GM21528 (cell line): ENCODE measurements around the gene HCST.
"Not testable (repeated sequence)": the region's sequence is repeated elsewhere in the genome, so short reads cannot be mapped to it uniquely, and the experiment has no call there.

Experiments
- ATAC-seq: cut with Tn5 transposase; IDR thresholded peaks from one replicate; pipeline ENCODE4 v1.9.1; 2021; ENCODE audit warnings: mild to moderate bottlenecking, moderate library complexity; ENCODE audit not compliant: unreplicated experiment, low FRiP score

The HCST gene

DNA sequence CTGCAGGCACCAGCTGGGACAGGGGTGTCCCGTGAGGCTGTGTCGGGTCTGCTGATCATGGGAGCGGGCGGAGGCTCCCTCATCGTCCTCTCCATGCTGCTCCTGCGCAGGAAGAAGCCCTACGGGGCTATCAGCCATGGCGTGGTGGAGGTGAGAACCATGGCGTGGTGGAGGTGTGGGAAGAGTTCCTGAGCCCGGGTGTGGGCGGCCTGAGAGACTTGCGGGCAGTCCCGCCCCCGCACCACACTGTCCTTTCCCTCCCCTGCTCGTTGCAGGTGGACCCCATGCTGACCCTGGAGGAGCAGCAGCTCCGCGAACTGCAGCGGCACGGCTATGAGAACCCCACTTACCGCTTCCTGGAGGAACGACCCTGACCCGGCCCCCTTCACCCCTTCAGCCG, 23.3 kb upstream of the HCST start:
- ATAC-seq = no peak

DNA sequence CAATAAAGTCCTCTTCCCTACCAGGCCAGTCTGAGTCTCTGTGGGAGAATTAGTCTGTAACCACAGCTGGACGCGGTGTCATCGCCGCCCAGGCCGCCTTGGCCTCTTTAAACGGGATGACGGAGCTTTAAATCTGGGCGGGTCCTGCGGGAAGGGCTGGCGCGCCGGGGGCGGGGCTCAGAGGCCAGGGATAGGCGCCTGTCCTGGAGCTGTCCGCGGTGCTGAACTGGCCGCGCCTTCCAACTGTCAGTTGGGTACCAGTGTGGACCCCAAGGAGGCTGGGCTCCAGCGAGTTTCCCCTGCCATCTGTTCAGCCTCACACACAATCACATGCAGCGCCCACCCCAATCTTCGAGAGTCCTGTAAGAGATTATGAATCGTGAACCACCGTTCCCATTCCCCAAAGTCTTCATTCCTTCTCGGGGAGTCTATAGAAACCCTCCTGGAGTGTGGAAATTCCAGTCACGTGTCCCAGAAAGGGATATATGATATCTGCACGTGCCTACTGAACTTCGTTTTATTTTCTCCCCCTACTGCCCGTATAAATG, 22.5 kb upstream of the HCST start:
- no peak for ATAC-seq

DNA sequence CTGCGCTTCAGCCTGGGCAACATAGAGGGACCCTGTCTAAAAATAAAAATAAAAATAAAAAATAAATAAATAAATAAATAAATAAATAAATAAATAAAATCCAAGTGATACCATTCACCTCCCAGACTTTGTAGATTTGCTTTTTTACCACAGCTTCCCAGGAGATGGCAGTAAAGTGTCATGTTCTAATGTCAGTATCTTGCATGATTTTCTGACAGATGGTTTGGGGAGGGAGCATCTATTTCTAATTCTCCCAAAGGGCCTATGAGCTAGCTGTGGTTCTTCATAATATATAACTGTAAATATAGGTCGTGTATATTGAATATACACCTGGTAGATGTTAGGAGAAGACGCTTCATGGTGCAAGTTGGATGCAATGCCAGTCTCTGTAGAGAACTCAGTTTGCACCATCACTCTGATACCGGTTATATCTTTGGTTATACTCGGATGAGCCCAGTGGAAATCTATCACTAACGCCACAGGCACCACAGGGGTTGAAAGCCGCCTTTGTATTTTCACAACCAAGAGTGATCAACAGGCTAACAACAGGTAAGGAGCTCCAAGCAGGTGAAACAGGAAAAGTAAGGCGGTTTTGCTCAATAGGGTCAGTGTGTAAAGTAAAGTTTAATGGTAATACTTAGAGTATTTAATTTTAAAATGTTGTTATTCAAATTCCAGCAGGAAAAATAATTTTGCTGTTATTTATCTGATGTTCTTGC, 20.1 kb upstream of the HCST start:
- no peak for ATAC-seq

DNA sequence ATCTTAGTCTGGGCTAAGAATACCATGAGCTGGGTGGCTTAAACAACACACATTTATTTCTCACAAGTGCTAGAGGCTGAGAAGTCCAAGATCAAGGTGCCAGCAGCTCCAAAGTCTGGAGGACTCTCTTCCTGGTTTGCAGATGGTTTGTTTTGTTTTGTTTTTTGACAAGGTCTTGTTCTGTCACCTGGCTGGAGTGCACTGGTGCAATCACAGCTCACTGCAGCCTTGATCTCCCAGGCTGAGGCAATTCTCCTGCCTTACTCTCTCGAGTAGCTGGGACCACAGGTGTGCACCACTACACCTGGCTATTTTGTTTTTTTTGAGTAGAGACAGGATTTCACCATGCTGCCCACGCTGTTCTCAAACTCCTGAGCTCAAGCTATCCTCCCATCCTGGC, 18.4 kb upstream of the HCST start:
- no peak for ATAC-seq

DNA sequence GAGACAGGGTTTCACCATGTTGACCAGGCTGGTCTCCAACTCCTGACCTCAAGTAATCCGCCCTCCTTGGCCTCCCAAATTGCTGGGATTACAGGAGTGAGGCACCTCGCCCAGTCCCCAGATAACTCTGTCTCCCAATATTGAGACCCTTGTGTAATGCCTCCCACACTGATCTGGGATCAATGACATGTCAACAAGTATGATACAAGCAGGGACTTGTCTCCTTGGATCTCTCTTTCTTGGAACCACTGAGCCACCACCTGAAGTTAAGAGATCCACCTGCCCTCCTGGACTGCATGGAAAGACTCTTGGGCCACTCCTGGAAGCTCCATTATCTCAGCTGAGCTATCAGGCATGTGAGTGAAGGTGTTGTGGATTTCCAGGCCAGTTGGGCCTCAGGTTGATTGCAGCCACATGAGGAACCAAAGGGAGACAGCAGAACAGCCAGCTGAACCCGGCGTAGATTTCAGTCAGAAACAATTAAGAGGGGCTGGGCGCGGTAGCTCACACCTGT, 17.0 kb upstream of the HCST start:
- ATAC-seq = no peak

DNA sequence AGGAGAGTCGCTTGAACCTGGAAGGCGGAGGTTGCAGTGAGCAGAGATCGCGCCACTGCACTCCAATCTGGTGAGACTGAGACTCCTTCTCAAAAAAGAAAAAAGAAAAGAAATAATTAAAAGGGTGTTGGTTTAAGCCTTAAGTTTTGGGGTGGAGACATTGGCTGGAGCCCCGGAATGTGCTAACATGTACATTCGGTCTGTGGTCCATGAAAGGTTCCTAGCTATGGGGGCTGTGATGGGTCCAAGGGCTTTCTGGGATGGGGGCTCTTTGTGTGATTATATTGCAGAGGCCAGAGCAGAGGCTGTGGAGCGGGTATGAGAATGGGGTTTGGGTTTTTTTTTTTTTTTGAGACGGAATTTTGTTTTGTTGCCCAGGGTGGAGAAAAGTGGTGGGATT, 16.4 kb upstream of the HCST start:
- ATAC-seq = no peak

DNA sequence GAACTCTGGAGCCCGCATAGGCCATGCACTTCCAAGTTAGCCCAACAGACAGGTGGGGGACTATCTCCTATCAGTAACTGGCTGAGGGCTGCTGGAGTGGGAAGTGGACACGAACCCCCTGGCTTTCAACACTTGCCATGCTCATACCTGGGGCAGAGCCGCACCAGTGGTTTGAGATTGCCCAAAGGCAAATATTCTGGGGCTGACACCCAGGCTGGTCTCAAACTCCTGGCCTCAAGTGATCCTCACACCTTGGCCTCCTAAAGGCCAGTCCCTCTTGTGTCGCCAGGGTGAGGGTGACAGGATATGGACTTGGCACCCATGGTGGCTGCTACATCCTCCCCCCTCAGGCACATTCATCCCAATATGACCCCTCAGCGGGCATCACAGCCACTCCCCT, 15.1 kb upstream of the HCST start:
- ATAC-seq = no peak

DNA sequence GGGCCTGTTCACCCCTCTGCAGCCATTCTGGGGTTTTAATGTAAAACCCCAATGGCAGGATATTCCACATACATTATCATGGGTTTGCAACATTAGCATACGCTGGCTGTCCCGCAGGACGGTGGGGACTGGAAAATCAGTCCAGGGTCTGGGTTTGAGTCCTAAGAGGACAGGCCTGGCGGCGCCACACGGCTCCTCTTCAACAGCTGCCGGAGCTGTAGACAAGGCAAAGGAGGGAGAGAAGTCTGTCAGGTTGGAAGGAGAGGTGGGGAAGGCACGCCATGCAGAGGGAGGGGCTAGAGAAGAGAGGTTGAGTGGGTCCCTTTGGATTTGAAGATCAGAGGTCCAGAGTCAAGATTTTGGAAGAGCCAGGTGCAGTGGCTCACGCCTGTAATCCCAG, 13.9 kb upstream of the HCST start:
- no peak for ATAC-seq

DNA sequence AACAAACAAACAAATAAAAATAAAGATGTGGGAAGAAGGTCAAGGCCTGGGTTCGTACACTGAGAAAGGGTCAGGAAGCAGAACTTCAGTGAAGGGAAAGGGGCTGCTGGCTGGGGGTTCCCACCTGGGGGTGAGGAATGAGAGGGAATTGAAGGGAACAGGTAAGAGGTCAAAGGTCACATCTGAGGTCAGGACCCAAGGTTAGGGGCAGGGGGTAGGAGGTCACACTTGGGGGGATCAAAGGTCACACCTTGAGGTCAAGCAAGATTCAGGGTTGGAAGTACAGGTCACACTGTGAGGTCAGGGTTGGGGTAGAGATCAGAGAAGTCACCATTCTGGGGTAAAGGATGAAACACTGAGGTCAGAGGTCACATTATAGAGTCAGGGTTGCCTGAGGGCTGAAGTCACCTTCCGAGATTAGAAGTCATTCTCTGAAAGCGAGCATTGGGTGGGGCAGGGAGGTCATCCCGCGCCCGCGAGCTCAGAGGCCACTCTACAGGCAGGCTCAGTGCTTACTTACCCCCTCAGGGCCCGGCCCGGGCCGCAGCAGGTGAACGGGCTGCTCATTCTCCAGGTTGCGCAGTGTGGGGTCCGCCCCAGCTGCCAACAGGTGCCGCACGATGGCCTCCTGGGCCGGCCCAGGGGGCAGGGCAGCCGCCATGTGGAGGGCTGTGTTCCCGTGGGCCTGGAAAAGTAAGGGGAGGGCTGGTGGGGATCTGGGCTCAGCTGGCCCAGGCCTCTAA, 12.8 kb upstream of the HCST start:
- ATAC-seq = no peak

DNA sequence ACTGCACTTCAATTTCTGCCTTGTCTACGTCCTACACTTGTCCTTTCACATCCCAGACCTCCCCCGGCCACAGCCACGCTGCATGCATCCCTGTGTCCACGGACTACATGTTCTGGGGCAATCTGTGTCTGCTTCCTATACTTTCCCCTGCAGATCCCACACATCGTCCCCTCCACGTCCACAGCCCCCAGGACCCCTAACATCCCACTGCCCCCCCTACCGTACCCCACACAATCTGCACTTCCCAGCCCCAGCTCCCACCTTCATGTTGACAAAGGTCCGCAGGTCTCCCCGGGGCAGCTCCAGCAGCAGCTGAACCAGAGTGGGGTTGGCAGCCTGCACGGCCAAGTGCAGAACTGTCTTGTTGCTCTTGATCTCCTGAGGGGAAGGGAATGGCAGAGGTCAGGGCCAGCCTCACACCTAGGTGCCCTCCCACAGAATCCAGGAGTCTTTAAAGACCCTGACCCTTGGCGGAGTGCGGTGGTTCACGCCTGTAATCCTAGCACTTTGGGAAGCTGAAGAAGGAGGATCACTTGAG, 12.1 kb upstream of the HCST start:
- no peak for ATAC-seq

DNA sequence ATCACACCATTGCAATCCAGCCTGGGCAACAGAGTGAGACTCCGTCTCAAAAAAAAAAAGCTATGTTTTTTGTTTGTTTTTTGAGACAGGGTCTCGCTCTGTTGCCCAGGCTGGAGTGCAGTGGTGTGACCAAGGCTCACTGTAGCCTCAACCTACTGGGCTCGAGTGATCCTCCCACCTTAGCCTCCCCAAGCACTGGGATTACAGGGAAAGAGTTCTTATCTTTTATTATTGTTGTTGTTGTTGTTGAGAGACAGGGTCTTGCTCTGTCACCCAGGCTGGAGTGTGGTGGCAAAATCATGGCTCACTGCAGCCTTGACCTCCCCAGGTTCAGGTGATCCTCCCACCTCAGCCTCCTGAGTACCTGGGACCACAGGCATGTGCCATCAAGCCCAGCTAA, 10.5 kb upstream of the HCST start:
- ATAC-seq = not testable (repeated sequence)

DNA sequence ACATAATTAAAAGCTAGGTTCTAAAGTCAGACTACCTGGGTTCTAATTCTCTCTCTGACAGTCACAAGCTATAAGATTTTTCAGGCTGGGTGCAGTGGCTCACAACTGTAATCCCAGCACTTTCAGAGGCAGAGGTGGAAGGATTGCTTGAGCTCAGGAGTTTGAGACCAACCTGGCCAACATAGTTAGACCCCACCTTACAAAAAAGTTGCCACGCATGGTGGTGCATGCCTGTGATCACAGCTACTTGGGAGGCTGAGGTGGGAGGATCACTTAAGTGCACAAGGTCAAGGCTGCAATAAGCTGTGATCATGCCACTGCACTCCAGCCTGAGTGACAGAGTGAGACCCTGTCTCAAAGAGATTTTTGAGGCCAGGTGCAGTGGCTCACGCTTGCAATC, 8.0 kb upstream of the HCST start:
- no peak for ATAC-seq

DNA sequence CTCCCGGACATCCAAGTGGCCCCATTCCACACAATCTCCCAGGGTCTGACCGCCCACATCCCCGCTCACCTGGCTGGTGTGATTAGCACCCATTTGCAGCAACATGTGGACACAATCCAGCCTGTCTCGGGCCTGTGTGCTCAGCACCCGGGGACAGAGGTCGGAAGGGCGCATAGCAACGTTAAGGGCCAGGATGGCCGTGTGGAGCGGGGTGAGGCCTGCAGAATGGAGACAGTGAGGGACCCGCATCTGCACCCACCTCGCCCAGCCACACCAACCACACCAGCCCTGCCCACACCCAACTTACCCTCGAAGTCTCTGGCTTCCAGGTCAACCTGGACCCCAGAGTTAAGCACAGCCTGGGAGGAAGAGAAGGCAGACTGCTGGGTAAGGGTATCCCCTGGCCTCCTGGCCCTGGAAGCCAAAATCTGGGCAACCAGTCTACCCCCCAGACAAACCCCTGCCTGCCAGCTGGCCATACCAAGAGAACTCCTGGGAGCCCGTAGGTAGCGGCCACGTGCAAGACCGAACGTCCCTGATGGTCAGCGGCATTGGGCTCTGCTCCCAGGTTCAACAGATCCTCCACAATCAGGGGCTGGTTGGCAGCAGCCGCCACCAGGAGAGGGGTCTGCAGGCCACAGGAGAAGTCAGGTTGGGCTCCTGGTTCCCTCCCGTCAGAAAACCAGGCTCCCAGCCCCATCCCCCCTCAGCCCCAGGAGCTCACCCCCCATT, 6.3 kb upstream of the HCST start:
- no peak for ATAC-seq

DNA sequence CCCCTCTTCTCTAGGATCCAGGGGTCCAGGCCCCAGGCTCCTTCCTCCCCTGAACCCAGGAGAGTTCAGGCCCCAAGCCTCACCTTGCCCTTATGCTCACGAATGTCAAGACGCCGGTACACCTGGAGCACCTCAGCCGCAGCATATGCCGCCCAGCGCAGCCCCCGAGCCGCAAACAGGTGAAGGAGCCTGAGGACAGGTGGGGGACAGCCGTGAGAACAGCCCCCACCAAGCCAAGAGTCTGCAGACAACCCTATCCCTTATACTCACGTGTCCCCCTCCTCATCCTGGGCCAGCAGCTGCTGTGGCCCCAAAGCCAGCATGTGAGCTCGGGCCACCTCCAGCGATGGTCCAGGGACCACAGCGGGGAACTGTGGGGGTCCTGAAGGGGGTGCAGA, 5.7 kb upstream of the HCST start:
- no peak for ATAC-seq

DNA sequence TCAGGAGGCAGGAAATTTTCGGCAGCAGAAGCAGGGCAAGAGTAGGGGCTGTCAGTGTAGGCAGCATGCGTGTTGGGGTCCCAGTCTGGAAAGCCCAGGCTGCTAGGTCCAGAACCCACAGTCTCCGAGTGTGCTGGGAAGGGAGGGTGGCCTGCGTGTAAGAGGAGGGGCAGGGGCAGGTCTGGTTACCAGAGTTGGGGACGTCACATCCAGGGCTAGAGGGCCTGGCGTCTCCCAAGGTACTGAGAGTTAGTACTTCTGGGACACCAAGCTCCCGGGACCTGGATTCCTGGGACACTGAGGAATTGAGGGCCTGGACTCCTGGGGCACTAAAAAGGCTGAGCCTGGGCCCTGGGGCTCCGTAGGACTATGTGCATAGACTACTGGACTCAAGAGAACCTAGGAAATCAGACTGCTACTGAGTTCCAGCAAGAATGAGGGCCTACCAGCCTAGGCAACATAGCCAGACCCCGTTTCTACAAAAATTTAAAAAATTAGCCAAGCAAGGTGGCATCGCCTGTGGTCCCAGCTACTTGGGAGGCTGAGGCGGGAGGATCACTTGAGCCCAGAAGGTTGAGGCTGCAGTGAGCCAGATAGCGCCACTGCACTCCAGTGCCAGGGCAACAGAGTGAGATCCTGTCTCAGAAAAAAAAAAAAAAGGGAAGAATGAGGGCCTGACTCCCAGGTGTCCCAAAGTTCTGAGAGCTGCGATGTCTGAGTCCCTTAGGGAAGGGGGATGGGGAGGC, 4.5 kb upstream of the HCST start:
- ATAC-seq = no peak

DNA sequence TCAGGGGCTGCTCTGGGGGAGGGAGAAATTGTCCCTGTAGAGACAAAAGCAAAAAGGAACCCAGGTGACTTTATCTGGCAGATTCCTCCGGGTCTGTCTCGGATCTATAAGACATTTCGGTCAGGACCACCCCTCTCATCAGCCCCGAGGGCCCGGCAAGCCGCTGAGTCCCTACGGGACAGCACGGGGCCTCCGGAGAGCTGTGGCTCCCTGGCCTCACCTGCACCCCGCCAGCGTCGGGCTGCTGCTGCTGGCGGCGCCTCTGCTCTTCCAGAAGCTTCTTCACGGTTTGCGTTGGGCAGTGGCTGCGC, 3.9 kb upstream of the HCST start:
- no peak for ATAC-seq

DNA sequence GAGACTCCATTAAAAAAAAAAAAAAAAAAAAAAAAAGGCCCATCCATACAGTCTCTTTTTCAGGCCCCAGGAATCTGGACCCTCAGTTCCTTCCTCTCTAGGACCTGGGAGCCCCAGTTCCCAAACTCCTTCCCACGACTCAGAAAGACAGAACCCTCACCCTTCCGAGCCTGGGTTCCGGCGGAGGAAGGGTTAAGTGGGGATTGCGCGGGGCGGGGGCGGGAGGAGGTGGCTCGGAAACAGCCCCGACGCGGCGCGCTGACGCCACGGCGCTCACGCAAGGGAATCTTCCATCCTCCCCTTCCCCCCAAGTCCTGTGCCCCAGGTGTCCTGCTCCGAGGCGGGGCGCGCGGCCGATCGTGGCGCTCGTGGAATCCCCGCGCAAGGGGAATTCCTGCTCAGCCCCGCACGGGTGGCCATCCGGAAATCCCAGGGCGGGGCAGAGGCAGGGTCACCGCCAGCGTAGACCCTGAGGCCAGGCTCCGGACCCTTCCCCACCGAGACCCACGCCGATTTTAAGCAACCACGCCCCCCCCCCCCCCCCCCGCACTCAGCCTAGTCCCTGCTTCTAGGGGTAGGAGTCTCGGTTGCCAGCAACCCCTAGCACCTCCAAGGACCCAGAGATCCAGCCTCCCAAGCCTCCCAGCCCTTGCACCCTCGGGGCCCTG, 2.6 kb upstream of the HCST start:
- peak; percentile 50 for ATAC-seq

DNA sequence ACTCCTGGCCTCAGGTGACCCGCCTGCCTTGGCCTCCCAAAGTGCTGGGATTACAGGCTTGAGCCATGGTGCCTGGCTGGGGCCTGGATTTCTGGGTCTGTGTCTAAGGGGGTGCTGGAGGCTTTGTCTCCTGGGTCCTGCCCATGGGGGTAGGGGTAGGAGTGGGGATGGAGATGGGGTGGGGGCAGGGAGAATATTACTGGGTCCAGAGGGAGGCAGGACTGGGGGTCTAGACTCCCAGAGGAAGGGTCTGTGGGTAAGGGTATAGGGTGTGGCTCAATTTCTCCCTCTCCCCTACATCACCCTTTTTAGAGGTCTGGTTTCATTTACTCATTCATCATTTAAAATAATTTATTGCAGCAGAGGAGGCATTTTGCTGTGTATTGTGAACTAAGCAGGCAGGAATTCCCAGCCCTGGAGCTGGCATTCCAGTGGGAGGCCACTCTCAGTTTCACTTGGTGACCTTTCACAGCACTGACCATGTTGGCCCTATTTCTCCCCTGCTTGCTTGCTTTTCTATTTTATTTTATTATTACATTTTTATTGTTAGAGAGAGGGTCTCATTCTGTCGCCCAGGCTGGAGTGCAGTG, 1.2 kb upstream of the HCST start:
- no peak for ATAC-seq

DNA sequence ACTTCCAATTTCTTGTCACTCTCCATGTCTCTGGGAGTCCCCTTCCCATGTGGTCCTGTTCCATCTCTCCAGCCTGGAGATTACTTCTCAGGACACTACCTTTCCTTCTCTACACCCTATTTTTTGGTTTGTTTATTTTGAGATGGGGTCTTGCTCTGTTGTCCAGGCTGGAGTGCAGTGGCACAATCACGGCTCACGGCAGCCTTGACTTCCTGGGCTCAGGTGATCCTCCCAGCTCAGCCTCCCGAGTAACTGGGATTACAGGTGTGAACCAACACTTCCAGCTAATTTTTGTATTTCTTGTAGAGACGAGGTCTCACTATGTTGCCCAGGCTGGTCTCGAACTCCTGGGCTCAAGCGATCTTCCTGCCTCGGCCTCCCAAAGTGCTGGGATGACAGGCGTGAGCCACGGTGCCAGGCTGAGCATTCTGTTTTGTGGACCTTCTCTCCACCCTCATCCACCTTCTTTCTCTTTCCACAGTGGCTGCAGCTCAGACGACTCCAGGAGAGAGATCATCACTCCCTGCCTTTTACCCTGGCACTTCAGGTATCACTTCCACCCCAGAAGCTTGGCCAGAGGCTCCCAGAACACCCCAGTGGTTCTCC, 644 bp downstream of the HCST start:
- no peak for ATAC-seq
